ENCODE data around the gene USP26.

USP26 gene

GRCh38 chrX:133081990-133082389 lies 14.9 kb downstream of the USP26 start:
- TF ChIP-seq EGR1 (IDR thresholded peaks at IDR 0.05): no peak
- TF ChIP-seq YY1 (IDR thresholded peaks at IDR 0.05; ENCODE audit: low read depth): no peak
- TF ChIP-seq TCF12 (IDR thresholded peaks at IDR 0.05; ENCODE audit: low read depth): no peak
- TF ChIP-seq FOXM1 (IDR thresholded peaks at IDR 0.05; ENCODE audit: borderline replicate concordance, low read depth): no peak
- no peak for TF ChIP-seq ZBTB7A (IDR thresholded peaks at IDR 0.05; ENCODE audit: low read depth)
- TF ChIP-seq USF1 (IDR thresholded peaks at IDR 0.05): no peak
- no peak for TF ChIP-seq TAF1 (IDR thresholded peaks at IDR 0.05; ENCODE audit: low read depth)
- TF ChIP-seq CREB1 (IDR thresholded peaks at IDR 0.05; ENCODE audit: low read depth): no peak
- no peak for TF ChIP-seq TEAD4 (IDR thresholded peaks at IDR 0.05)
- no peak for TF ChIP-seq MAX (IDR thresholded peaks at IDR 0.05)
- TF ChIP-seq NFIC (IDR thresholded peaks at IDR 0.05): no peak
- TF ChIP-seq CEBPB (IDR thresholded peaks at IDR 0.05): no peak
- TF ChIP-seq EP300 (IDR thresholded peaks at IDR 0.05; ENCODE audit: borderline replicate concordance): no peak
- TF ChIP-seq RAD21 (IDR thresholded peaks at IDR 0.05; ENCODE audit: low read depth): no peak
- TF ChIP-seq REST (IDR thresholded peaks at IDR 0.05; ENCODE audit: low read depth): no peak

GRCh38 chrX:133072566-133072965 lies 24.3 kb downstream of the USP26 start:
- no peak for TF ChIP-seq TAF1 (IDR thresholded peaks at IDR 0.05; ENCODE audit: low read depth)
- TF ChIP-seq TCF12 (IDR thresholded peaks at IDR 0.05; ENCODE audit: low read depth): no peak
- TF ChIP-seq USF1 (IDR thresholded peaks at IDR 0.05): no peak
- TF ChIP-seq TEAD4 (IDR thresholded peaks at IDR 0.05): no peak
- no peak for TF ChIP-seq REST (IDR thresholded peaks at IDR 0.05; ENCODE audit: low read depth)
- no peak for TF ChIP-seq MAX (IDR thresholded peaks at IDR 0.05)
- TF ChIP-seq ZBTB7A (IDR thresholded peaks at IDR 0.05; ENCODE audit: low read depth): no peak
- no peak for TF ChIP-seq CREB1 (IDR thresholded peaks at IDR 0.05; ENCODE audit: low read depth)
- no peak for TF ChIP-seq NFIC (IDR thresholded peaks at IDR 0.05)
- TF ChIP-seq CEBPB (IDR thresholded peaks at IDR 0.05): no peak
- no peak for TF ChIP-seq EP300 (IDR thresholded peaks at IDR 0.05; ENCODE audit: borderline replicate concordance)
- no peak for TF ChIP-seq FOXM1 (IDR thresholded peaks at IDR 0.05; ENCODE audit: borderline replicate concordance, low read depth)
- TF ChIP-seq YY1 (IDR thresholded peaks at IDR 0.05; ENCODE audit: low read depth): no peak
- TF ChIP-seq RAD21 (IDR thresholded peaks at IDR 0.05; ENCODE audit: low read depth): no peak
- TF ChIP-seq EGR1 (IDR thresholded peaks at IDR 0.05): no peak

- TF ChIP-seq USF1 (IDR thresholded peaks at IDR 0.05): no peak
- TF ChIP-seq TAF1 (IDR thresholded peaks at IDR 0.05; ENCODE audit: low read depth): no peak
- TF ChIP-seq EGR1 (IDR thresholded peaks at IDR 0.05): no peak
- TF ChIP-seq ZBTB7A (IDR thresholded peaks at IDR 0.05; ENCODE audit: low read depth): no peak
- no peak for TF ChIP-seq MAX (IDR thresholded peaks at IDR 0.05)
- no peak for TF ChIP-seq TEAD4 (IDR thresholded peaks at IDR 0.05)
- TF ChIP-seq REST (IDR thresholded peaks at IDR 0.05; ENCODE audit: low read depth): no peak
- TF ChIP-seq EP300 (IDR thresholded peaks at IDR 0.05; ENCODE audit: borderline replicate concordance): no peak
- no peak for TF ChIP-seq YY1 (IDR thresholded peaks at IDR 0.05; ENCODE audit: low read depth)
- TF ChIP-seq TCF12 (IDR thresholded peaks at IDR 0.05; ENCODE audit: low read depth): no peak
- no peak for TF ChIP-seq RAD21 (IDR thresholded peaks at IDR 0.05; ENCODE audit: low read depth)
These were observed 28.4 kb downstream of the USP26 start for GRCh38 chrX:133068461-133068860.

- TF ChIP-seq MAX (IDR thresholded peaks at IDR 0.05) (no peak), RAD21 (IDR thresholded peaks at IDR 0.05; ENCODE audit: low read depth) (no peak), TAF1 (IDR thresholded peaks at IDR 0.05; ENCODE audit: low read depth) (no peak), TCF12 (IDR thresholded peaks at IDR 0.05; ENCODE audit: low read depth) (no peak), USF1 (IDR thresholded peaks at IDR 0.05) (no peak), EGR1 (IDR thresholded peaks at IDR 0.05) (no peak), TEAD4 (IDR thresholded peaks at IDR 0.05) (no peak), FOXM1 (IDR thresholded peaks at IDR 0.05; ENCODE audit: borderline replicate concordance, low read depth) (no peak), CEBPB (IDR thresholded peaks at IDR 0.05) (no peak), NFIC (IDR thresholded peaks at IDR 0.05) (no peak)
These were observed 40.6 kb downstream of the USP26 start for GRCh38 chrX:133056341-133056740.
